HepG2 (cell line): ENCODE measurements around the gene SPAG7. TPM values are rescaled to one million over a fixed set of nuclear protein-coding genes. Genes with fewer than 3 reads are reported as not detected.

Source experiments
- DRAP1 ChIP-seq: IDR thresholded peaks from 2 replicates; pipeline ENCODE4 v1.6.1; 2016; ENCODE audit warnings: missing genetic modification reagents, missing compliant biosample characterization
- FOSL1 ChIP-seq: sonication (generic); formaldehyde crosslinking; IDR thresholded peaks from 2 replicates; pipeline ENCODE4 v1.9.0; 2021; ENCODE audit warnings: missing genetic modification reagents, borderline replicate concordance
- HOMEZ ChIP-seq: IDR thresholded peaks from 2 replicates; pipeline ENCODE4 v1.6.1; 2016; ENCODE audit warnings: low read depth
- JUND ChIP-seq: sonication (generic); formaldehyde crosslinking; IDR thresholded peaks from 2 replicates; pipeline ENCODE4 v1.8.0; 2022; ENCODE audit warnings: mild to moderate bottlenecking, missing genetic modification reagents
- KLF13 ChIP-seq: sonication (generic); formaldehyde crosslinking; IDR thresholded peaks from 2 replicates; pipeline ENCODE4 v1.4.0; 2020; ENCODE audit warnings: mild to moderate bottlenecking, missing genetic modification reagents
- LBX2 ChIP-seq: sonication (generic); formaldehyde crosslinking; IDR thresholded peaks from 2 replicates; pipeline ENCODE4 v1.5.0; 2020; ENCODE audit warnings: missing genetic modification reagents, mild to moderate bottlenecking, borderline replicate concordance
- PATZ1 ChIP-seq: sonication (generic); formaldehyde crosslinking; IDR thresholded peaks from 2 replicates; pipeline ENCODE4 v1.4.0; 2020; ENCODE audit warnings: missing genetic modification reagents
- PAX8 ChIP-seq: sonication (generic); formaldehyde crosslinking; IDR thresholded peaks from 2 replicates; pipeline ENCODE4 v1.8.0; 2022; ENCODE audit warnings: mild to moderate bottlenecking, missing genetic modification reagents, borderline replicate concordance
- POLR2AphosphoS5 ChIP-seq: IDR thresholded peaks from 2 replicates; pipeline ENCODE4 v1.6.1; 2012; ENCODE audit warnings: low read depth, low read length
- PRDM4 ChIP-seq: sonication (generic); formaldehyde crosslinking; IDR thresholded peaks from 2 replicates; pipeline ENCODE4 v1.9.0; 2021; ENCODE audit warnings: missing genetic modification reagents, borderline replicate concordance
- RAD21 ChIP-seq: fragments of 450-650 bp; formaldehyde crosslinking; IDR thresholded peaks from 2 replicates; pipeline ENCODE4 v1.5.0; 2020; ENCODE audit warnings: mild to moderate bottlenecking
- RNF2 ChIP-seq: fragments of 450-650 bp; conservative IDR thresholded peaks from 2 replicates; pipeline ENCODE4 v1.6.1; 2016; ENCODE audit warnings: low read depth
- SAFB2 ChIP-seq: sonication (generic); formaldehyde crosslinking; IDR thresholded peaks from 2 replicates; pipeline ENCODE4 v1.5.1; 2020; ENCODE audit warnings: missing genetic modification reagents, low read depth, mild to moderate bottlenecking, borderline replicate concordance
- SATB2 ChIP-seq: sonication (generic); formaldehyde crosslinking; IDR thresholded peaks from 2 replicates; pipeline ENCODE4 v1.5.0; 2020; ENCODE audit warnings: missing genetic modification reagents
- SIN3B ChIP-seq: fragments of 150-350 bp; IDR thresholded peaks from 2 replicates; pipeline ENCODE4 v1.6.1; 2014; ENCODE audit warnings: low read length
- SIX4 ChIP-seq: sonication (generic); formaldehyde crosslinking; IDR thresholded peaks from 2 replicates; pipeline ENCODE4 v1.4.0; 2020; ENCODE audit warnings: missing genetic modification reagents
- TBL1XR1 ChIP-seq: fragments of 150-350 bp; IDR thresholded peaks from 2 replicates; pipeline ENCODE4 v1.6.1; 2014; ENCODE audit warnings: borderline replicate concordance, low read length; ENCODE audit not compliant: partially characterized antibody
- ZNF280B ChIP-seq: sonication (generic); formaldehyde crosslinking; IDR thresholded peaks from 2 replicates; pipeline ENCODE4 v1.5.0; 2020; ENCODE audit warnings: missing genetic modification reagents, mild to moderate bottlenecking, borderline replicate concordance
- ZNF30 ChIP-seq: sonication (generic); formaldehyde crosslinking; IDR thresholded peaks from 2 replicates; pipeline ENCODE4 v1.5.0; 2020; ENCODE audit warnings: mild to moderate bottlenecking, missing genetic modification reagents
- ZNF644 ChIP-seq: IDR thresholded peaks from 2 replicates; pipeline ENCODE4 v1.6.1; 2016; ENCODE audit warnings: low read depth
- ZNF652 ChIP-seq: IDR thresholded peaks from 2 replicates; pipeline ENCODE4 v1.6.1; 2016; ENCODE audit warnings: low read depth, borderline replicate concordance
- ZNF850 ChIP-seq: sonication (generic); formaldehyde crosslinking; conservative IDR thresholded peaks from 2 replicates; pipeline ENCODE4 v1.9.0; 2021; ENCODE audit warnings: mild to moderate bottlenecking, missing genetic modification reagents
- polyA plus RNA-seq, 8 experiments: library from polyadenylated mRNA; depleted of rRNA in 3 of 8; stranded (reverse) in 7 of 8; unstranded in 1 of 8; fragments of >200 nt; fragmentation: Illumina TruSeq in 4 of 8; extraction: Trizol in 4 of 8; gene quantifications; 2 replicates each; pipeline versions ENCODE4 v1.2.1 to v1.2.3, GENCODE V29; 2011 to 2016; ENCODE audit warnings: low read depth in 4 of 8, missing spikeins in 1 of 8, mixed read lengths in 1 of 8; ENCODE audit not compliant: insufficient read depth in 1 of 8
- total RNA-seq, 5 experiments: library from RNA; depleted of rRNA; stranded (reverse); fragments of >200 nt; fragmentation: Illumina TruSeq; extraction: Trizol; gene quantifications; 2 replicates each; pipeline ENCODE4 v1.2.3, GENCODE V29; 2016; ENCODE audit warnings: low read depth in 1 of 5

SPAG7 gene
- total and polyA plus RNA-seq, 2 of the 13 experiments (the other 11 are each of a cell fraction or from before 2014, with no cell fraction given): 51.0 to 59.0 TPM

GRCh38 chr17:4945176-4945943, 22.3 kb downstream of the SPAG7 start (continued):
- TF ChIP-seq HOMEZ (no peak), RNF2 (no peak), PATZ1 (peak; percentile 40), SIN3B (no peak), ZNF30 (CRISPR knock-in tag) (no peak), POLR2AphosphoS5 (peak; percentile 64; the same call in 1 of the 2 replicates), TBL1XR1 (no peak), ZNF280B (CRISPR knock-in tag) (no peak), LBX2 (CRISPR knock-in tag) (no peak), KLF13 (CRISPR knock-in tag) (no peak), ZNF850 (CRISPR knock-in tag) (no peak), DRAP1 (CRISPR knock-in tag) (no peak), PRDM4 (CRISPR knock-in tag) (no peak), PAX8 (CRISPR knock-in tag) (no peak), SATB2 (CRISPR knock-in tag) (no peak), RAD21 (CRISPR knock-in tag) (no peak), JUND (peak; percentile 73; the same call in 1 of the 2 replicates), SIX4 (peak; percentile 11; the same call in 1 of the 2 replicates), ZNF644 (CRISPR knock-in tag) (no peak), FOSL1 (CRISPR knock-in tag) (peak; percentile 71), SAFB2 (CRISPR knock-in tag) (no peak), ZNF652 (CRISPR knock-in tag) (peak; percentile 88)
